HCT116 (cell line): ENCODE data around the gene RARG. TPM values are rescaled to one million over a fixed set of nuclear protein-coding genes. Genes with fewer than 3 reads are reported as not detected.

Experiments used
- ATAC-seq: fragments of 200-7000 bp; cut with Tn5 transposase; 2 replicates; pipeline ENCODE4 v1.9.1; 2020; ENCODE audit warnings: mild to moderate bottlenecking, moderate library complexity
- BruUV-seq: library from RNA; stranded (reverse); fragments of 400-500 nt; replicated peaks from 2 replicates; lab custom pipeline; 2021; lab: Mats Ljungman, UMichigan
- CTCF ChIA-PET: fragments of 300-600 bp; sonication (Branson Sonifier 250); formaldehyde crosslinking; loops from one replicate; lab custom pipeline; 2021; ENCODE audit warnings: antibody characterized with exemption; lab: Charles Lee
- POLR2A ChIA-PET: fragments of 300-600, 350-600 bp; sonication (Branson Sonifier 250); formaldehyde crosslinking; loops from one replicate; lab custom pipeline; 2021; ENCODE audit warnings: antibody characterized with exemption; lab: Charles Lee
- RAD21 ChIA-PET, 2 experiments: fragments of 300-600 bp; sonication (Branson Sonifier 250); formaldehyde crosslinking; loops; one replicate each; lab custom pipeline; 2023; ENCODE audit warnings: low total read pairs in 2 of 2; ENCODE audit not compliant: uncharacterized antibody in 2 of 2, unreplicated experiment in 2 of 2, low non-redundant PET in 1 of 2; lab: Charles Lee
- DNase-seq: peaks from one replicate; pipeline ENCODE4 v3.0.0-alpha.2; 2010; ENCODE audit warnings: low read depth, low spot score
- H2AFZ ChIP-seq: fragments of 200-600 bp; shearing (Covaris generic), sonication (generic); 2 replicates; pipeline ENCODE4 v1.6.1; 2017; ENCODE audit warnings: low read depth, mixed run types, mixed read lengths, antibody characterized with exemption, low read length; ENCODE audit not compliant: poor library complexity, severe bottlenecking
- H3K27ac ChIP-seq: 2 replicates; pipeline ENCODE4 v1.5.1; 2012; ENCODE audit warnings: low read depth, low read length
- H3K27me3 ChIP-seq: fragments of 200-600 bp; sonication (generic); 2 replicates; pipeline ENCODE4 v1.6.1; 2016; ENCODE audit warnings: mixed run types, low read length, mixed read lengths; ENCODE audit not compliant: insufficient read depth
- H3K36me3 ChIP-seq, 2 experiments: fragments of 200-500 bp in 1 of 2; fragments of 200-600 bp in 1 of 2; sonication (Bioruptor generic) in 1 of 2; sonication (generic) in 1 of 2; 2 replicates each; pipeline versions ENCODE4 v1.5.1 to v1.6.1; 2014 to 2016; ENCODE audit warnings: low read length in 2 of 2, inconsistent platforms in 1 of 2, mixed read lengths in 1 of 2, mixed run types in 1 of 2; ENCODE audit not compliant: insufficient read depth in 2 of 2, control insufficient read depth in 1 of 2
- H3K4me1 ChIP-seq, 2 experiments: fragments of 200-600 bp in 1 of 2; sonication (generic) in 1 of 2; 2 replicates each; pipeline versions ENCODE4 v1.5.1 to v1.6.1; 2012 to 2017; ENCODE audit warnings: low read length in 2 of 2, inconsistent platforms in 1 of 2, mild to moderate bottlenecking in 1 of 2, mixed read lengths in 1 of 2, mixed run types in 1 of 2, moderate library complexity in 1 of 2; ENCODE audit not compliant: insufficient read depth in 2 of 2, control insufficient read depth in 1 of 2
- H3K4me2 ChIP-seq: fragments of 200-600 bp; sonication (generic); 2 replicates; pipeline ENCODE4 v1.6.1; 2017; ENCODE audit warnings: mixed run types, low read length, mixed read lengths
- H3K4me3 ChIP-seq, 2 experiments: fragments of 200-600 bp in 1 of 2; sonication (generic) in 1 of 2; replicated peaks in 1 of 2; 2 replicates each; pipeline ENCODE4 v1.5.1; 2011 to 2016; ENCODE audit warnings: low read length in 2 of 2, control low read depth in 1 of 2, low read depth in 1 of 2, mild to moderate bottlenecking in 1 of 2, mixed read lengths in 1 of 2, mixed run types in 1 of 2
- H3K79me2 ChIP-seq: fragments of 200-600 bp; sonication (generic); 2 replicates; pipeline ENCODE4 v1.6.1; 2017; ENCODE audit warnings: mild to moderate bottlenecking, mixed run types, low read length, moderate library complexity, mixed read lengths; ENCODE audit not compliant: insufficient read depth
- H3K9ac ChIP-seq: fragments of 200-600 bp; sonication (generic); 2 replicates; pipeline ENCODE4 v1.6.1; 2016; ENCODE audit warnings: low read length, mixed read lengths
- H3K9me2 ChIP-seq: fragments of 200-600 bp; sonication (generic), shearing (Covaris generic); 2 replicates; pipeline ENCODE4 v1.6.1; 2017; ENCODE audit warnings: mixed run types, mild to moderate bottlenecking, moderate library complexity; ENCODE audit not compliant: insufficient read depth
- H3K9me3 ChIP-seq, 2 experiments: fragments of 200-500 bp in 1 of 2; fragments of 200-600 bp in 1 of 2; sonication (Bioruptor generic) in 1 of 2; sonication (generic) in 1 of 2; 2 replicates each; pipeline ENCODE4 v1.6.1; 2014 to 2017; ENCODE audit warnings: low read length in 2 of 2, mixed read lengths in 2 of 2, inconsistent platforms in 1 of 2, low read depth in 1 of 2, mild to moderate bottlenecking in 1 of 2, mixed run types in 1 of 2, moderate library complexity in 1 of 2; ENCODE audit not compliant: control insufficient read depth in 1 of 2, insufficient read depth in 1 of 2
- H4K20me1 ChIP-seq: fragments of 200-600 bp; sonication (generic), shearing (Covaris generic); 2 replicates; pipeline ENCODE4 v1.6.1; 2017; ENCODE audit warnings: mixed run types, mild to moderate bottlenecking, moderate library complexity; ENCODE audit not compliant: insufficient read depth
- CEBPB ChIP-seq: IDR thresholded peaks from 2 replicates; pipeline ENCODE4 v1.6.1; 2012; ENCODE audit warnings: low read depth
- EZH2 ChIP-seq: fragments of 200-600 bp; sonication (generic); IDR thresholded peaks from 2 replicates; pipeline ENCODE4 v1.6.1; 2017; ENCODE audit warnings: antibody characterized with exemption, mixed run types
- FOSL1 ChIP-seq: IDR thresholded peaks from 2 replicates; pipeline ENCODE4 v1.6.1; 2012; ENCODE audit warnings: low read depth
- POLR2A ChIP-seq: IDR thresholded peaks from 2 replicates; pipeline ENCODE4 v1.7.0; 2011; ENCODE audit warnings: borderline replicate concordance; ENCODE audit not compliant: insufficient read depth, insufficient read length; ENCODE audit errors: extremely low read depth
- SRF ChIP-seq: IDR thresholded peaks from 2 replicates; pipeline ENCODE4 v1.6.1; 2012; ENCODE audit warnings: low read depth
- TCF7L2 ChIP-seq: IDR thresholded peaks from 2 replicates; pipeline ENCODE4 v1.7.0; 2011; ENCODE audit warnings: borderline replicate concordance, inconsistent platforms; ENCODE audit not compliant: insufficient read depth, insufficient read length; ENCODE audit errors: extremely low read depth
- ZFX ChIP-seq: fragments of 450-650 bp; IDR thresholded peaks from 2 replicates; pipeline ENCODE4 v1.6.1; 2017
- intact Hi-C: fragments of 100-400 bp; cut with micrococcal nuclease; formaldehyde crosslinking; loops from 2 replicates; pipeline ENCODE4 v1.10.0; 2022
- total RNA-seq: library from RNA; stranded (reverse); gene quantifications from one replicate; pipeline ENCODE4 v1.2.1, GENCODE V29; 2021; ENCODE audit not compliant: unreplicated experiment
- TF ChIP-seq, protein P1 (sequence below): IDR thresholded peaks from 2 replicates; pipeline ENCODE4 v1.6.1; 2012
- TF ChIP-seq, protein P2 (sequence below), 3 experiments: fragments of 200-600 bp in 1 of 3; sonication (generic) in 1 of 3; IDR thresholded peaks in 2 of 3; conservative IDR thresholded peaks in 1 of 3; 2 replicates each; pipeline ENCODE4 v1.5.1; 2012 to 2017; ENCODE audit warnings: low read depth in 2 of 3, low read length in 2 of 3, antibody characterized with exemption in 1 of 3, borderline replicate concordance in 1 of 3, control low read depth in 1 of 3, mild to moderate bottlenecking in 1 of 3, mixed read lengths in 1 of 3, mixed run types in 1 of 3, moderate library complexity in 1 of 3; ENCODE audit not compliant: insufficient read depth in 1 of 3
- TF ChIP-seq, protein P3 (sequence below): IDR thresholded peaks from 2 replicates; pipeline ENCODE4 v1.6.1; 2012; ENCODE audit warnings: low read depth
- TF ChIP-seq, protein P4 (sequence below): IDR thresholded peaks from 2 replicates; pipeline ENCODE4 v1.6.1; 2011; ENCODE audit warnings: mild to moderate bottlenecking, low read length, moderate library complexity; ENCODE audit not compliant: insufficient replicate concordance; ENCODE audit errors: extremely low read depth

The RARG gene
- total RNA-seq, 1 experiment from 2014 or later = 68.9 TPM

DNA sequence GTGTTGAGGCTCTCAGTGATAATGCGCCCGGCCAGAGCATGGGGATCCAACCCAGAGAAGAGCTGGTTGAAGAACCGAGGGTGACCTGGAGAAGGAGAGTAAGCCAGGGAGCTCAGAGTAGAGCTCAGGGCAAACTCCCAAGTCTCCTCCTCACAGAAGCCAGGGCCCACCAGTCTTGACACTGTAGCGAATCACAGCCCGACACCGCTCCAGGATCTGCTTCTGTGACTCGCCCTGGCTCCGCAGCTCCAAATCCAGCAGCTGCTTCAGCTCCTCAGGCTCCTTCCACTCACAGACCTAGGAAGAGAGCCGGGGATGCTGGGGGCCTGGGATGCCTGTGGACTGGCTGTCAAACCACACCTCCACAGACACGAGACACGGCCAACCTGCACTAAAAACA is 59.7 kb downstream of the RARG start:
- Histone ChIP-seq H3K4me1 (peaks cover 21 to 45% of the 10 kb centered on the region in 2 experiments; a peak in 3 of 4 replicates), H4K20me1 (no peaks in the 10 kb centered on the region), H3K4me3 (no peak overlapping the region), H3K27ac (no peak overlapping the region), H3K36me3 (no peaks in the 10 kb centered on the region), H2AFZ (no peak overlapping the region), H3K27me3 (no peaks in the 10 kb centered on the region), H3K9me3 (no peaks in the 10 kb centered on the region), H3K9ac (no peak overlapping the region), H3K9me2 (no peaks in the 10 kb centered on the region), H3K4me2 (no peak overlapping the region; the same call in 1 of the 2 replicates), H3K79me2 (no peaks in the 10 kb centered on the region)
- ChIA-PET CTCF (interaction anchor here (1.3 to 2.0 kb wide), 2 partner anchors 13 to 118 kb away, joined by 3 to 7 read pairs; no protein-coding TSS in a partner anchor), RAD21 (no interaction called here), POLR2A (no interaction called here)
- DNase-seq (no peak), ATAC-seq (no peak)
- TF ChIP-seq, protein P1, sequence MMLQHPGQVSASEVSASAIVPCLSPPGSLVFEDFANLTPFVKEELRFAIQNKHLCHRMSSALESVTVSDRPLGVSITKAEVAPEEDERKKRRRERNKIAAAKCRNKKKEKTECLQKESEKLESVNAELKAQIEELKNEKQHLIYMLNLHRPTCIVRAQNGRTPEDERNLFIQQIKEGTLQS = no peak
- TF ChIP-seq POLR2A = no peak
- TF ChIP-seq CEBPB = no peak
- no peak for TF ChIP-seq SRF
- TF ChIP-seq, protein P2, sequence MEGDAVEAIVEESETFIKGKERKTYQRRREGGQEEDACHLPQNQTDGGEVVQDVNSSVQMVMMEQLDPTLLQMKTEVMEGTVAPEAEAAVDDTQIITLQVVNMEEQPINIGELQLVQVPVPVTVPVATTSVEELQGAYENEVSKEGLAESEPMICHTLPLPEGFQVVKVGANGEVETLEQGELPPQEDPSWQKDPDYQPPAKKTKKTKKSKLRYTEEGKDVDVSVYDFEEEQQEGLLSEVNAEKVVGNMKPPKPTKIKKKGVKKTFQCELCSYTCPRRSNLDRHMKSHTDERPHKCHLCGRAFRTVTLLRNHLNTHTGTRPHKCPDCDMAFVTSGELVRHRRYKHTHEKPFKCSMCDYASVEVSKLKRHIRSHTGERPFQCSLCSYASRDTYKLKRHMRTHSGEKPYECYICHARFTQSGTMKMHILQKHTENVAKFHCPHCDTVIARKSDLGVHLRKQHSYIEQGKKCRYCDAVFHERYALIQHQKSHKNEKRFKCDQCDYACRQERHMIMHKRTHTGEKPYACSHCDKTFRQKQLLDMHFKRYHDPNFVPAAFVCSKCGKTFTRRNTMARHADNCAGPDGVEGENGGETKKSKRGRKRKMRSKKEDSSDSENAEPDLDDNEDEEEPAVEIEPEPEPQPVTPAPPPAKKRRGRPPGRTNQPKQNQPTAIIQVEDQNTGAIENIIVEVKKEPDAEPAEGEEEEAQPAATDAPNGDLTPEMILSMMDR (IDR thresholded peaks at IDR 0.05 in 2 of 3, conservative IDR thresholded peaks at IDR 0.05 in 1 of 3; ENCODE audit: borderline replicate concordance in 1 of 3, insufficient read depth in 1 of 3, low read depth in 2 of 3, low read length in 2 of 3) = no peak
- no peak for TF ChIP-seq FOSL1
- no peak for TF ChIP-seq TCF7L2
- no peak for TF ChIP-seq ZFX
- TF ChIP-seq, protein P3, sequence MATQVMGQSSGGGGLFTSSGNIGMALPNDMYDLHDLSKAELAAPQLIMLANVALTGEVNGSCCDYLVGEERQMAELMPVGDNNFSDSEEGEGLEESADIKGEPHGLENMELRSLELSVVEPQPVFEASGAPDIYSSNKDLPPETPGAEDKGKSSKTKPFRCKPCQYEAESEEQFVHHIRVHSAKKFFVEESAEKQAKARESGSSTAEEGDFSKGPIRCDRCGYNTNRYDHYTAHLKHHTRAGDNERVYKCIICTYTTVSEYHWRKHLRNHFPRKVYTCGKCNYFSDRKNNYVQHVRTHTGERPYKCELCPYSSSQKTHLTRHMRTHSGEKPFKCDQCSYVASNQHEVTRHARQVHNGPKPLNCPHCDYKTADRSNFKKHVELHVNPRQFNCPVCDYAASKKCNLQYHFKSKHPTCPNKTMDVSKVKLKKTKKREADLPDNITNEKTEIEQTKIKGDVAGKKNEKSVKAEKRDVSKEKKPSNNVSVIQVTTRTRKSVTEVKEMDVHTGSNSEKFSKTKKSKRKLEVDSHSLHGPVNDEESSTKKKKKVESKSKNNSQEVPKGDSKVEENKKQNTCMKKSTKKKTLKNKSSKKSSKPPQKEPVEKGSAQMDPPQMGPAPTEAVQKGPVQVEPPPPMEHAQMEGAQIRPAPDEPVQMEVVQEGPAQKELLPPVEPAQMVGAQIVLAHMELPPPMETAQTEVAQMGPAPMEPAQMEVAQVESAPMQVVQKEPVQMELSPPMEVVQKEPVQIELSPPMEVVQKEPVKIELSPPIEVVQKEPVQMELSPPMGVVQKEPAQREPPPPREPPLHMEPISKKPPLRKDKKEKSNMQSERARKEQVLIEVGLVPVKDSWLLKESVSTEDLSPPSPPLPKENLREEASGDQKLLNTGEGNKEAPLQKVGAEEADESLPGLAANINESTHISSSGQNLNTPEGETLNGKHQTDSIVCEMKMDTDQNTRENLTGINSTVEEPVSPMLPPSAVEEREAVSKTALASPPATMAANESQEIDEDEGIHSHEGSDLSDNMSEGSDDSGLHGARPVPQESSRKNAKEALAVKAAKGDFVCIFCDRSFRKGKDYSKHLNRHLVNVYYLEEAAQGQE = no peak
- TF ChIP-seq, protein P4, sequence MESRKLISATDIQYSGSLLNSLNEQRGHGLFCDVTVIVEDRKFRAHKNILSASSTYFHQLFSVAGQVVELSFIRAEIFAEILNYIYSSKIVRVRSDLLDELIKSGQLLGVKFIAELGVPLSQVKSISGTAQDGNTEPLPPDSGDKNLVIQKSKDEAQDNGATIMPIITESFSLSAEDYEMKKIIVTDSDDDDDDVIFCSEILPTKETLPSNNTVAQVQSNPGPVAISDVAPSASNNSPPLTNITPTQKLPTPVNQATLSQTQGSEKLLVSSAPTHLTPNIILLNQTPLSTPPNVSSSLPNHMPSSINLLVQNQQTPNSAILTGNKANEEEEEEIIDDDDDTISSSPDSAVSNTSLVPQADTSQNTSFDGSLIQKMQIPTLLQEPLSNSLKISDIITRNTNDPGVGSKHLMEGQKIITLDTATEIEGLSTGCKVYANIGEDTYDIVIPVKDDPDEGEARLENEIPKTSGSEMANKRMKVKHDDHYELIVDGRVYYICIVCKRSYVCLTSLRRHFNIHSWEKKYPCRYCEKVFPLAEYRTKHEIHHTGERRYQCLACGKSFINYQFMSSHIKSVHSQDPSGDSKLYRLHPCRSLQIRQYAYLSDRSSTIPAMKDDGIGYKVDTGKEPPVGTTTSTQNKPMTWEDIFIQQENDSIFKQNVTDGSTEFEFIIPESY = no peak
- no peak for TF ChIP-seq EZH2
- no TSS peak for BruUV-seq
- intact Hi-C loops = no loop called here
